Adrenal gland (tissue), 12 donors: ENCODE results near the gene FMN1. TPM values are rescaled to one million over a fixed set of nuclear protein-coding genes. Genes with fewer than 3 reads are reported as not detected.

ENCODE experiments used
- DNase-seq, 7 donors: peaks; one replicate each; pipeline ENCODE4 v3.0.0-alpha.2; 2019 to 2020
- H3K27ac ChIP-seq, 5 donors: fragments of 200-600 bp; sonication (generic) in 4 of 5; 1 replicate in 3 of 5; 2 replicates in 2 of 5; pipeline versions ENCODE4 v1.5.1 to v1.8.0; 2016 to 2020; ENCODE audit warnings: mild to moderate bottlenecking in 1 of 5
- H3K27me3 ChIP-seq: fragments of 200-600 bp; 2 replicates; pipeline ENCODE4 v1.8.0; 2021
- H3K36me3 ChIP-seq, 2 donors: fragments of 200-600 bp; replicated peaks in 1 of 2; 1 replicate in 1 of 2; 2 replicates in 1 of 2; pipeline versions ENCODE4 v1.5.1 to v1.8.0; 2018 to 2022
- H3K4me1 ChIP-seq, 2 donors: fragments of 200-600 bp; replicated peaks in 1 of 2; 1 replicate in 1 of 2; 2 replicates in 1 of 2; pipeline versions ENCODE4 v1.5.1 to v1.8.0; 2018 to 2021
- H3K4me3 ChIP-seq, 4 donors: fragments of 200-600 bp; sonication (generic) in 3 of 4; one replicate each; pipeline ENCODE4 v1.5.1; 2016 to 2018
- H3K9me3 ChIP-seq, 3 donors: fragments of 200-600 bp; sonication (generic) in 1 of 3; replicated peaks in 1 of 3; 1 replicate in 2 of 3; 2 replicates in 1 of 3; pipeline versions ENCODE4 v1.5.1 to v1.8.0; 2016 to 2021
- POLR2A ChIP-seq, 2 donors: fragments of 450-650 bp; IDR thresholded peaks; one replicate each; pipeline ENCODE4 v1.6.1; 2017; ENCODE audit warnings: antibody characterized with exemption in 2 of 2, mild to moderate bottlenecking in 2 of 2, moderate library complexity in 1 of 2
- WGBS, 4 donors: extraction: QIAGEN DNeasy Blood & Tissue Kit in 2 of 4; methylation state at CpG; one replicate each; pipeline versions ENCODE4 v1.1.5 to v1.1.7; 2013 to 2017; 5-methylcytosine and 5-hydroxymethylcytosine counted together
- intact Hi-C, 2 donors: fragments of 100-400 bp; cut with DNase I; formaldehyde crosslinking; loops; one replicate each; pipeline versions ENCODE4 v1.14.1 to v1.15.0; 2022 to 2023
- polyA plus RNA-seq, 3 donors: library from polyadenylated mRNA; stranded (reverse); fragments of 200-250 nt in 2 of 3; fragments of 350-450 nt in 1 of 3; fragmentation: Illumina TruSeq in 1 of 3; extraction: RNeasy Lipid Tissue Mini Kit (QIAGEN cat#74804) in 1 of 3; gene quantifications; one replicate each; pipeline ENCODE4 v1.2.3, GENCODE V29; 2013 to 2014
- total RNA-seq, 9 donors: library from RNA; depleted of rRNA in 4 of 9; stranded (reverse); fragments of >200 nt in 4 of 9; fragments of 120-200 nt in 1 of 9; fragmentation: NEBNext Ultra II Directional in 1 of 9; extraction: Animal tissue kit (Norgen Biotek cat#: 25700) in 1 of 9; gene quantifications; one replicate each; pipeline versions ENCODE4 v1.1.0 to v1.2.4, GENCODE V29; 2013 to 2023
- TF ChIP-seq, protein P1 (sequence below), 6 experiments: fragments of 450-650 bp in 4 of 6; fragments of 200-600 bp in 2 of 6; sonication (generic) in 1 of 6; IDR thresholded peaks; 1 replicate in 5 of 6; 2 replicates in 1 of 6; pipeline versions ENCODE4 v1.5.1 to v1.8.0; 2016 to 2021; ENCODE audit warnings: antibody characterized with exemption in 6 of 6, mild to moderate bottlenecking in 2 of 6, moderate library complexity in 1 of 6
- donor health status: healthy with polysubstance abuse.
- donor health status: Bipolar disorder and iron deficiency.
- donor health status: DM: yes; HTN: yes; CAD: no.
- donor health status: DM: no; HTN: no; CAD: no.
- donor health status: DM: no; HTN: no; CAD: no.
- donor health status: DM: yes; HTN: yes; CAD: no.

FMN1 gene
- total and polyA plus RNA-seq, 12 donors, result 0.37 to 29.2 (median 11.4) TPM

DNA sequence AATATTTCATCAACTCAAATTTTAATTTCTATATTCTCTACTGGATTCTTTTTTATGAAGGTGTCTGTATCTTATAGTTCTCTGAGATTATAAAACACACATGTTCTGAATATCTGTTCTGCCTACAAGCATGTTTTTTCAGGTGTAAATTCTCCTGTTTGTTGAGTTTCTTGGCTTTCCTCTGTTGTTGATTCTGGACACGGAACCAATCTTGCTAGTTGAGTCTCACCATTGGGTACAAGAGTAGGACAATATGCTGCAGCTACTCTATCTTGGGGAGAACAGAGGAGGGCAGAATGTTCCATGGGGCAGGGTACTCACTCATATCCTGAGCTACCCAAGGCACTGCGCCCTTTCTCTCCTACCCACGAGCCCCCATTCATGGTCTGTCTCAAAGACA, 371.8 kb downstream of the FMN1 start:
- no peak for TF ChIP-seq POLR2A (IDR thresholded peaks at IDR 0.05)
- TF ChIP-seq, protein P1, sequence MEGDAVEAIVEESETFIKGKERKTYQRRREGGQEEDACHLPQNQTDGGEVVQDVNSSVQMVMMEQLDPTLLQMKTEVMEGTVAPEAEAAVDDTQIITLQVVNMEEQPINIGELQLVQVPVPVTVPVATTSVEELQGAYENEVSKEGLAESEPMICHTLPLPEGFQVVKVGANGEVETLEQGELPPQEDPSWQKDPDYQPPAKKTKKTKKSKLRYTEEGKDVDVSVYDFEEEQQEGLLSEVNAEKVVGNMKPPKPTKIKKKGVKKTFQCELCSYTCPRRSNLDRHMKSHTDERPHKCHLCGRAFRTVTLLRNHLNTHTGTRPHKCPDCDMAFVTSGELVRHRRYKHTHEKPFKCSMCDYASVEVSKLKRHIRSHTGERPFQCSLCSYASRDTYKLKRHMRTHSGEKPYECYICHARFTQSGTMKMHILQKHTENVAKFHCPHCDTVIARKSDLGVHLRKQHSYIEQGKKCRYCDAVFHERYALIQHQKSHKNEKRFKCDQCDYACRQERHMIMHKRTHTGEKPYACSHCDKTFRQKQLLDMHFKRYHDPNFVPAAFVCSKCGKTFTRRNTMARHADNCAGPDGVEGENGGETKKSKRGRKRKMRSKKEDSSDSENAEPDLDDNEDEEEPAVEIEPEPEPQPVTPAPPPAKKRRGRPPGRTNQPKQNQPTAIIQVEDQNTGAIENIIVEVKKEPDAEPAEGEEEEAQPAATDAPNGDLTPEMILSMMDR (IDR thresholded peaks at IDR 0.05), result no peak
- Histone ChIP-seq H3K27me3 (no peaks in the 10 kb centered on the region), H3K36me3 (no peaks in the 10 kb centered on the region), H3K27ac (no peak overlapping the region), H3K4me1 (no peaks in the 10 kb centered on the region), H3K4me3 (no peak overlapping the region), H3K9me3 (no peaks in the 10 kb centered on the region)
- DNase-seq, result no peak
- intact Hi-C loops, result no loop called here
- WGBS, 4 donors, result 73 to 90% (median 82%) methylated on average over 3 of the region's 3 CpGs

DNA sequence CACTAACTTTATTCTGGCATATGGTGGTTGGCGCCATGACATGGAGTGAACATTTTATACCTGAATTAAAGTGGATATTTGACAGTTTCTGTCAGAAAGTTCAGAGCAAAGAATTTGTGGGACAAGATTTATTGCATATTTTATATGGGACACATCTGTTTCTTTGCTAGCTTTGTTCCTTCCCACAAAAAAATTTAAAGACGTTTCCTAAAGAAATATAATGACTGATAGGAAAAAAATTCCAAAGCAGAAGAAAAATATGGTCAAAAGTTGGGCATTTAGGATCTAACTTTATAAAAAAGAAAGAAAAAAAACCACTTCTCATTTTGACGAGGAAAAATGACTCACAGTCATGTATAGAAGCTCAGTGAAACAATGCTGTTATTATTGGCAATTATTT, 375.1 kb downstream of the FMN1 start:
- intact Hi-C loops, result no loop called here
- Histone ChIP-seq H3K9me3 (no peaks in the 10 kb centered on the region), H3K27ac (no peak overlapping the region), H3K36me3 (no peaks in the 10 kb centered on the region), H3K4me3 (no peak overlapping the region), H3K27me3 (no peaks in the 10 kb centered on the region), H3K4me1 (no peaks in the 10 kb centered on the region)
- TF ChIP-seq, protein P1 (IDR thresholded peaks at IDR 0.05), result no peak
- TF ChIP-seq POLR2A (IDR thresholded peaks at IDR 0.05), result no peak
- DNase-seq, result no peak
- WGBS, 4 donors, result 47 to 61% (median 55%) methylated on average over 3 of the region's 3 CpGs

GRCh38 chr15:32818758-32819447, 375.6 kb downstream of the FMN1 start:
- Histone ChIP-seq H3K27ac (no peak overlapping the region), H3K9me3 (no peaks in the 10 kb centered on the region), H3K36me3 (no peaks in the 10 kb centered on the region), H3K4me3 (no peak overlapping the region), H3K27me3 (no peaks in the 10 kb centered on the region), H3K4me1 (no peaks in the 10 kb centered on the region)
- no peak for DNase-seq
- intact Hi-C loops, result no loop called here
- WGBS, 4 donors, result 40 to 46% (median 43%) methylated on average over 11 of the region's 11 CpGs
- TF ChIP-seq, protein P1 (IDR thresholded peaks at IDR 0.05), result no peak
- no peak for TF ChIP-seq POLR2A (IDR thresholded peaks at IDR 0.05)

DNA sequence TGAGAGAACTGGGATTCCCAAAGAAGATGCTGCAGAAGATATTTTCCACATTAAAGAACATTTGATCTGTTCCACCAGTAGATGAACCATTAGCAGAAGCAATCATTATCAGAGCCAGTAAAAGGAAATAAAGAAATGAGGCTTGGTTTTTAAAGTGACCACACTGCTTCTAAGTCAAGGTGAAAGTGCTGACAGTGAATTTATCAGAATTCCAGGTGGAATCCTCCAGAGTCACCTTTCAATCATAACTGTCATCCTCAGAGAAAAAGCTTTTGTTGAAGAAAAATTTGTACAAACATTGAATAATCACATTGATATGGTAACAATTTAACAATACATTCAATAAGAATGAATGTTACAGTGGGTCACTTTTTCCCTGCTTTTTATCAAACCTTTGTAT, 376.9 kb downstream of the FMN1 start:
- H3K27me3 ChIP-seq, result no peaks in the 10 kb centered on the region
- intact Hi-C loops, result no loop called here
- H3K27ac ChIP-seq, result no peak overlapping the region
- H3K4me3 ChIP-seq, result no peak overlapping the region
- H3K4me1 ChIP-seq, result no peaks in the 10 kb centered on the region
- no peaks in the 10 kb centered on the region for H3K36me3 ChIP-seq
- TF ChIP-seq POLR2A (IDR thresholded peaks at IDR 0.05), result no peak
- TF ChIP-seq, protein P1 (IDR thresholded peaks at IDR 0.05), result no peak
- H3K9me3 ChIP-seq, result no peaks in the 10 kb centered on the region
- no peak for DNase-seq
